KBM-7 (cell line): ENCODE measurements around the gene SEMA4B.
"Not testable (repeated sequence)": the region's sequence is repeated elsewhere in the genome, so short reads cannot be mapped to it uniquely, and the experiment has no call there.

Experiments
- DNase-seq: peaks from one replicate; pipeline ENCODE4 v3.0.0-alpha.2; 2015
- in situ Hi-C: fragments of 300-500 bp; cut with MboI; formaldehyde crosslinking; loops from 2 replicates; pipeline ENCODE4 v1.14.3; 2020; ENCODE audit warnings: low sequenced_read_pairs, low pct_unique_long_range_greater_than_20kb, mixed read lengths

Gene SEMA4B

GRCh38 chr15:90278467-90278866 lies 77.3 kb downstream of the SEMA4B start:
- in situ Hi-C loops, DNase-seq: not testable (repeated sequence)
